Stimulated activated CD8-positive, alpha-beta memory T cell treated with anti-CD3 and anti-CD28 coated beads, Interleukin-12 subunit alpha, Interleukin-12 subunit beta, amount 100 ng/mL, for 4 hours (primary cell): ENCODE results near the gene RAPGEF4.

Experiments
- DNase-seq: peaks from one replicate; pipeline ENCODE4 v3.0.0-alpha.2; 2020; ENCODE audit warnings: low read depth

Gene RAPGEF4

DNA sequence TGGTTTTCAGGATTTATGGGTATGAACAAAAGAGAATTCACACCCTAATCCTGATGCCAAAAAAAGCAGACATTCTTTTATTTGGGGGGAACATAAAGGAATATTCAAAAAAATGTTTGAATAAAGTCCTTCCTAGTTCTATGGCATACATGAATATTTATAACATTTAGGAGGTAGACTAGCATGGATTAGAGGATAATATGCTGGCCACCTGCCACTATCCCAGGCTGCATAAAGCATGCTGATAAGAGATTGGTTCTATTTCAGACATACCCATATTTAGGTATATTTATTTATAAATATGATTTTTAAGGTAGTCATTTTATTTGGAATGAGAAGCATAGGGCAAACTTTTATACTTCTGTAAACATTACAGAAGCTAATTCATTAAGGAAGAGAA is 305.1 kb downstream of the RAPGEF4 start:
- DNase-seq, result no peak

GRCh38 chr2:173043476-173043875 is 307.8 kb downstream of the RAPGEF4 start:
- no peak for DNase-seq

- no peak for DNase-seq
These were observed 308.4 kb downstream of the RAPGEF4 start for GRCh38 chr2:173043897-173044519.

DNA sequence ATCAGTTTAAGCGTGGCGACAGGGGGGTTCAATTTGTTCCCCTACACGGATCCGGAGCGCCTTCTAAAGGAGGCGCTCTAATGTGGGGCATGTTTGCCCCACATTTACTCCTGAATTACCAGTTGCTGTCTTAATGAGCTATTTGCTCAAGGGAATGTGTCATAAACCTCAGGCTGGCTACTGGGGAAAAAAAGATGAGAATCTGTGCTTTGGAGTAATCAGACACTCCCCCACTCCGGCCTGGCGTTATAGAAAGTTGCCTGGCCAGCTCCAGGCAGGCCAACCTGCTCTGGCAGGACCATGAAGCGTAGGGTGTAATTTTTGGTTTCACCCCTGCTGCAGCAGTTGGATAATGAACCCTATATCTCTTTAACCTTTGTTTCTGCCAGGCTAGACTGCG is 309.0 kb downstream of the RAPGEF4 start:
- DNase-seq, result no peak

DNA sequence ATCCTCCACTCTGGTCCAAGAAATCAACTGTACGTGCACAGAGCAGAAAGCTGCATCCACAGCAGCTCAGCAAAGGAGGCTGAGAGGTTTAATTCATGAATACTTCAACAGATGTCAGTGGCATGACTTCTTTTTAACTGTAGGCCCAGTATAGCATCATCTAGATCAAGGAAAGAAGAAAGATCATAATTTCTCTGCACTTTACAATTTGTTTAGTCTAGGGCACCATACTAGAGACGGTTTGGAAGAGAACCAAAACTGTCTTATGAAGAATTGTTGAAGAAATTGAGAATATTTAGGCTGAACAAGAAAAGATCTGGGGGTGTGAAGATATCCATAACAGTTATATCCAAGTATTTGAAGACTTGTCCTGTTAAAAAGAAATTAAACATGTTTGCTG is 309.5 kb downstream of the RAPGEF4 start:
- no peak for DNase-seq

DNA sequence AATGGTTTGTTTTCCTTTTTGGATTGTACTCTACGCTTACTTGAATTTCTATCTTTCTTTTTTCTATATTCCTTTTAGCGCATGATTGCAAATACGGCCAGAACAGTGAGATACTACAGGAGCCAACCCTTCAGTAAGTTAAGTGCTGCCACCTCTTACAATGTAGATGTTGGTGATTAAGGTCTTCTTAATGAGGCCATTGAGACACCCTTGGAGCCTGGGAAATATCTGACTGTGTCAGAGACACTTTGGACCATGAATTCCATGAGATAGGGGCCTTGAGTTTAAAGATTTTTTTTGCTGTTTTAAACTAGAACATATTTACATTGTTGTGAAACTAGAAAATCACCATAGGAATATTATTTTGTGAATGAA is 312.9 kb downstream of the RAPGEF4 start:
- DNase-seq, result no peak

- no peak for DNase-seq
These were observed 313.4 kb downstream of the RAPGEF4 start for GRCh38 chr2:173048897-173049661.

DNA sequence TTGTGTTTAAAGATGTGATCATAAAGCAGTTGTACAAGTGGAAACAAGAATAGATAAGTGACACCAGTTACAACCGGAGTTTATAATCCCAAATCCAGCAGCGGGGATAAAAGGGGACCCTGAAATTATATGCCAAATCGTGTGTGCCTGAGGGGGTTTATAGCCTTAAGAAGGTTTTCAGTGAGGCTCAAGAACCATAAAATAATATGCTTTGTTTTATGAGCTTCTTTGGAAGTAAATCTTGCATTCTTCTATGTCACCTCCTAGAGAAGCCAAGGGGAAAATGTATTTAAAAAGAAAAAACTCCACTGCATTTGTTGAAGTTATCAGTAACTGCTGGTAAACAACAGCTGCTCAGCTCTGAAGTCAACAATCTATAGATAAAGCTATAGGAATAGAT is 314.2 kb downstream of the RAPGEF4 start:
- no peak for DNase-seq

DNA sequence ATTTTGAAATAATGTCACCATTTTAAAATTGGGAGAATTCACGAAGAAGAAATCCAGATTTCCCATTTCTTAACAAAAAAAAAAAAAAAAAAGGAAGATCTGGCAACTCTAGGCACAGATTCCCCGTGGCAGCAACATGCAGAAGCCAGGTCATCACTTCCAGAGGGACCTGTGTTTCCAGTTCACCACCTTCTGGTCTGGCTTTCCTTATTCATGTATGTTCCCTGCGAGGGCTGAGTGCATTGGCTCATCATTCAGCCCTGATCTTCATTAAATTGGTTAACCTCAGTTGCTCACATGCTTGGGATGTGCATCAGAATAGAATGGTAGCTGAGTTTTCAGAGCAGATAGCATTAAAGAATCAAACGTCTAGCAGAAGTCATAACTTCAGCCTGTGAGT is 315.0 kb downstream of the RAPGEF4 start:
- DNase-seq, result no peak

DNA sequence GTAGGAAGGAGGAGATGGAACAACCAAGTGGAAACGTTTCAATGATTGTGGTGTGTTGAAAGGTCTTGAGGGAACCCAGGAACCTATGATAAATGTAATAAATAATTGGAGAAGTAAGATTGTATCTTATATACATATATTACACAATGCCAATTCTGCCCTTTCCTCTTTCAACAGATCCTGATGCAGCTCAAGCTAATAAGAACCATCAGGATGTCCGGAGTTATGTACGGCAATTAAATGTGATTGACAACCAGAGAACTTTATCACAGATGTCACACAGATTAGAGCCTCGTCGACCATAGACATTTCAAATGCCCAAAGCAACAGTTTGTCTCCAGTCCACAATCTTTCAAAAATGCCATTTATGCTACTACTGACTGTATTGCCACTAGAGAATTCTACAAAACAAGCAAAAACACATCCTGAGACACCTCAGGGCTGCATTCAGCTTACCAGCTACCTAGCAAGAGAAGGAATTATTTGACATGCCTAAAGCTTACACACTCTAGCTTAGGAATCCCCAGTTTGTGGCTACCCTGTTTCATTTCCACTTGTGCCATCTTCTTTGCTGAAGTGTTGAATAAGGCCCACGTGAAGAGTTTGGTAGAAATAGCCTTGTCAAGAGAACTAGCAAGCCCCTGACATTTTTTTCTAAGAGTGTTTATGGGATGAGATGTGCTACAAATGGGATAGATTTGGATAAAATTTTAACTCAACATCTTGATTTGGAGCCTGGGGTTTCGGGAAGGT is 316.0 kb downstream of the RAPGEF4 start:
- DNase-seq, result no peak

DNA sequence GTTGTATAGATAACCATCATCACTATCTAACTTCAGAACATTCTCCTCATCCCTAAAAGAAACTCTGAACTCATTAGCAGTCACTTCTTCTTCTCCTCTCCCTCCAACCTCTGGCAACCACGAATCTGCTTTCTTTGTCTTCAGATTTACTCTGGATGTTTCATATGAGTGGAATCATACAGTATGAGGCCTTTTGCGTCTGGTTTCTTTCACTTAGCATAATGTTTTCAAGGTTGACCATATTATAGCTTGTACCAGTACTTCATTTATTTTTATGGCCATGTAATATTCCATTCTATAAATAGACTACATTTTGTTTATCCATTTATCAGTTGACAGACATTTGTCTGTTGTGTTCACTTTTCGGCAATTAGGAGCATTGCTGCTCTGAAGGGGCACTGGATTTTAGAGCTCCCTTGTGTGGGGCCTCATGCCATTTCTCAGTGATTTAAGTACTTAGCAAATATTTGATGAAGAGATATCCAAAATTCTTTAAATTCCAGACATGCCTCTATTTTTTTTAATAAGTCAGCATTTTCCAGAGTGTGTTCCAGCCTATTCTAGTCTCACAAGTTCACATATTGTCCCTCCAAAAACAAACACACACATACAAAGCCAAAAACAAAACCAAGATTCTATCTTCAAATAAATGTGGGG is 317.5 kb downstream of the RAPGEF4 start:
- no peak for DNase-seq

- DNase-seq, result no peak
These were observed 318.8 kb downstream of the RAPGEF4 start for GRCh38 chr2:173054466-173054865.

DNA sequence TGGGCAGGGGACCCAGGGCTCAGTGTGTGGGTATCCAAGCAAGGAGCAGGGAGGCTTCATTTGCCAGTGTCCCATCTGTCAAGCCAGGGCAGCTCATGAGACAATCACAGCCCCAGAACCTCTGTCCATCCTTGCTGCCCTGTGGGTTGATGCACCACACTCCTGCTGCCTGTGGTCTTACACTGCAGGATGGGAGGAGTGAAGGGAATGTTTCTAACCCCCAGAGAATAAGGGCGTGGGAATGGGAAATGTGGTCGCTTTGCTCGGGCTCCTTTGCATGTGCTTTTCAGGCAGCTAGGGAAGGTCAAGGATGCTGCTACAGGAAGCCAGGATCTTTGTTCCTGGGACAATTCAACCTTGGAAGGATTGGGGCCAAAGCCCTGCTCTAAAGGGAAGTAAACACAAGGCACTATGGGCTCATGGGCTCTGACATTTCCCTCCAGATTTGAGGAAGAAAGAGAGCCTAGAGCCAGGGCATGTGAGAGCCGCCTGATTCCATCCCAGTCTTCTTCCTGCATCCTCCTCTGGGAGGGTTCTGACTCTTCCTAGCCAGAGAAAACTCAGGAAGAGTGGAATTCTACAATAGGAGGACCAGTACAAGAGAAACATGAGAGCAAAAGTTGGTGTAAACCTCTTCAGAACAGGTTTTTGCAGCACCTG is 321.2 kb downstream of the RAPGEF4 start:
- DNase-seq, result no peak

DNA sequence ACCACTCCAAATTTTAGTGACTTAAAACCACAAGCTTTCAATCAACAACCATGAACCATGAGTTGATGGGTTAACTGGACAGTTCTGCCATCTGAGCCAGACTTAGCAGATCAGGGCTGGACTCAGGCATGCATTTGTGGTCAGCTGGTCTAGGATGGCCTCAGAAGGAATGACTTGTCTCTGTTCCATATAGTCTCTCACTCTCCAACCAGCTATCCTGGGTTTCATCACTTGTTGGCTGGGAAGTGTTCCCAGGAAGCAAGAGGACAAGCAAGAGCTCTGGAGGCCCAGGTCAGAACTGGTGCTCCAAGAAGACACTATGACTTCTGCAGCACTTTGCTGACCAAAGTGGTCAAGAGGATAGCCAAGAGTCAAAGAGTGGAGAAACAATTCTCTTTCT is 322.5 kb downstream of the RAPGEF4 start:
- DNase-seq, result no peak

GRCh38 chr2:173058673-173059072 is 323.0 kb downstream of the RAPGEF4 start:
- DNase-seq, result no peak

GRCh38 chr2:173059292-173059691 is 323.6 kb downstream of the RAPGEF4 start:
- DNase-seq, result no peak

GRCh38 chr2:173059971-173060461 is 324.4 kb downstream of the RAPGEF4 start:
- no peak for DNase-seq

DNA sequence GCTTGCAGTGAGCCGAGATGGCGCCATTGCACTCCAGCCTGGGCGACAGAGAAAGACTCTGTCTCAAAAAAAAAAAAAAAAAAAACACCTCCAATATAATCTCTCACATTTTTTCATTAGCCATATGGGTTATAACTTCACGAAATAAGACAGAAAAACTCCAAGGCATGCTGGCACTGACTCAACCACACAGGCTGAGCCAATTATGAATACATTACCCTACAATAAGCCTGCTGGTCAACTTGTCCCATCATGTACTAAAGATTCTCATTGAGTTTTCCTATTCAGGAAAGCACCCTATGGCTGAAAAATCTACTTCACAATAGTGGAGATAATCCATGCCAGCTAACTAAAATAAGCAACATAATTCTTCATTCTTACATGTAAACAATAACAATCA is 327.2 kb downstream of the RAPGEF4 start:
- DNase-seq, result no peak

DNA sequence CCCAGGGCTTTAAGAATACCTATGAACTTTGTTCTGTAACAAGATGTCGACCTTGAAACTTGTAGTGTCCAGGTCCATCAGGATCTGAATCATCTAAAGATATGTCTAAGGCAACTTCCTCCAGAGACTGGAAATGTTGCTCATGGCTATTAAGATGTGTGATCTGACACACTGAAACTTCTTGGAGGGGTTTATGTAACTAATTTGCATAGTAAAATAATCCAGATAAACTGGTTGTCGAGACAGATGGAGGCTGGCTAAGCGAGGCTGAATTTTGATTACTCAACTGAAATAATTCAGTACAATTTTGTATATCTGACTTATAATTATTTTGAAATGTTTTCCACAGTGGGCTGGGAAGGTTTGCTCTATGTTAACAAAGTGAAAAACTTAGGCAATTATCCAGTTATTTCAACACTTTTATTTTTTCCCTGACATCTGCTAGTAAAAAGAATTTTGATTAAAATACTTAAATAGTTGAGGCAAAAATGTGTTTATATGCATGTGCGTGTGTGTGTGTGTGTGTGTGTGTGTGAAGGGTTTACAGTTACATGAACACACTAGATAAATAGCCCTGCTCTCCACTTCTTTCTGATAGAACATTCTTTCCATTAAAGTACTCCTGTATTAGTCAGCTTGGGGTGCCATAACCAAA is 328.6 kb downstream of the RAPGEF4 start:
- DNase-seq, result no peak

DNA sequence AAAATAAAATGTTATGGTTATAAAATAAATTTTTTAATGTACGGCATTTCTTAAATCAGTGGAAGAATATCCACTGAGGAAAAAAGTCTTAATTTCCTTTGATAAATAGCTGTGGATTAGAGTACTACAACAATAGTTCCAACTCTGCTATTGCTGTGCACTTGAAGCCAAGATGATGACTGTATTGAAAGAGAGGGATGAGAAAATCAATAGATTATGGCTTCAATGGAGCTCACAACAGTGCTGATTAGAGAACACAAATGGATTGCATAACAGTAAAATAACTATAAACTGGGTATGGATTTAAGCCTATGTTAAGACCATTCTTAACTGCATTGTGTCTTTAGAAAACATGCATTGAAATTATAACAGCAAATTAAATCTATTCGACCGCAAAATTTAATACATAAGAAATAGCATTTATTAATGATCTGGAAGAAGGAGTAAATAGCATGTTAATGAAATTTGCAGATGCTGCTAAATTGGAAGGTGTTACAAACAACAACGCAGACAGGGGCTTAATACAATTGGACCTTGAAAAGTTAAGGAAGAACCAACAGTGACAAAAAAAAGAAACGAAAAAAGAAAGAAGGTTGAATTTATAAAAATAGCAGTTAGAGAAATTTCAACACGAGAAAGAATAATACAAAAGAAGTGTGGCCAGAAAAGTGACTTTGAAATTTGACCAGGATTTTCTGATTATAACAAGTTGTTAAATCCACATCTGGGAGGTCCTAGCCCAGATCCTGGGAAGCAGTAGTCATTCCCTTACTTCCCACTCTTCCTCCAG is 331.4 kb downstream of the RAPGEF4 start:
- DNase-seq, result no peak
